ENCODE data around the gene NANOGP8.
"Not testable (repeated sequence)": the region's sequence is repeated elsewhere in the genome, so short reads cannot be mapped to it uniquely, and the experiment has no call there.

- TF ChIP-seq CTCF (IDR thresholded peaks at IDR 0.05; ENCODE audit: insufficient read depth, low read length); GABPA (IDR thresholded peaks at IDR 0.05; ENCODE audit: low read depth): not testable (repeated sequence)
- TF ChIP-seq, protein P1, sequence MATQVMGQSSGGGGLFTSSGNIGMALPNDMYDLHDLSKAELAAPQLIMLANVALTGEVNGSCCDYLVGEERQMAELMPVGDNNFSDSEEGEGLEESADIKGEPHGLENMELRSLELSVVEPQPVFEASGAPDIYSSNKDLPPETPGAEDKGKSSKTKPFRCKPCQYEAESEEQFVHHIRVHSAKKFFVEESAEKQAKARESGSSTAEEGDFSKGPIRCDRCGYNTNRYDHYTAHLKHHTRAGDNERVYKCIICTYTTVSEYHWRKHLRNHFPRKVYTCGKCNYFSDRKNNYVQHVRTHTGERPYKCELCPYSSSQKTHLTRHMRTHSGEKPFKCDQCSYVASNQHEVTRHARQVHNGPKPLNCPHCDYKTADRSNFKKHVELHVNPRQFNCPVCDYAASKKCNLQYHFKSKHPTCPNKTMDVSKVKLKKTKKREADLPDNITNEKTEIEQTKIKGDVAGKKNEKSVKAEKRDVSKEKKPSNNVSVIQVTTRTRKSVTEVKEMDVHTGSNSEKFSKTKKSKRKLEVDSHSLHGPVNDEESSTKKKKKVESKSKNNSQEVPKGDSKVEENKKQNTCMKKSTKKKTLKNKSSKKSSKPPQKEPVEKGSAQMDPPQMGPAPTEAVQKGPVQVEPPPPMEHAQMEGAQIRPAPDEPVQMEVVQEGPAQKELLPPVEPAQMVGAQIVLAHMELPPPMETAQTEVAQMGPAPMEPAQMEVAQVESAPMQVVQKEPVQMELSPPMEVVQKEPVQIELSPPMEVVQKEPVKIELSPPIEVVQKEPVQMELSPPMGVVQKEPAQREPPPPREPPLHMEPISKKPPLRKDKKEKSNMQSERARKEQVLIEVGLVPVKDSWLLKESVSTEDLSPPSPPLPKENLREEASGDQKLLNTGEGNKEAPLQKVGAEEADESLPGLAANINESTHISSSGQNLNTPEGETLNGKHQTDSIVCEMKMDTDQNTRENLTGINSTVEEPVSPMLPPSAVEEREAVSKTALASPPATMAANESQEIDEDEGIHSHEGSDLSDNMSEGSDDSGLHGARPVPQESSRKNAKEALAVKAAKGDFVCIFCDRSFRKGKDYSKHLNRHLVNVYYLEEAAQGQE (IDR thresholded peaks at IDR 0.05; ENCODE audit: insufficient replicate concordance, low read depth) = not testable (repeated sequence)
Measured at GRCh38 chr15:35082371-35083348, 2.4 kb downstream of the NANOGP8 start.

Data from HL-60 (cell line).